Suppressor macrophage treated with lipopolysaccharide for 1 hour (primary cell): ENCODE data around the gene INPP5F.
A peak's percentile ranks its signal among the peaks of the same experiment; 100 is the strongest.
"Not testable (repeated sequence)": the region's sequence is repeated elsewhere in the genome, so short reads cannot be mapped to it uniquely, and the experiment has no call there.

Experiments used
- DNase-seq, 3 donors: peaks; one replicate each; pipeline ENCODE4 v3.0.0-alpha.2; 2020 to 2022

INPP5F gene

GRCh38 chr10:119781498-119781897, 55.6 kb downstream of the INPP5F start:
- DNase-seq: no peak

GRCh38 chr10:119782981-119783664, 57.3 kb downstream of the INPP5F start:
- no peak for DNase-seq

- peak; percentile 14 to 27 (median 24) for DNase-seq
Measured at GRCh38 chr10:119783665-119784027, 57.8 kb downstream of the INPP5F start.

GRCh38 chr10:119784340-119785067, 58.7 kb downstream of the INPP5F start:
- peak; percentile 80 to 83 (median 81) for DNase-seq

GRCh38 chr10:119786117-119786769, 60.4 kb downstream of the INPP5F start:
- peak; percentile 70 to 73 (median 71) for DNase-seq

- not testable (repeated sequence) for DNase-seq
Measured at GRCh38 chr10:119795101-119795500, 69.3 kb downstream of the INPP5F start.

- no peak for DNase-seq
Measured at GRCh38 chr10:119796039-119796438, 70.2 kb downstream of the INPP5F start.

GRCh38 chr10:119801176-119801575, 75.3 kb downstream of the INPP5F start:
- DNase-seq: no peak

- DNase-seq: no peak
Measured at GRCh38 chr10:119801998-119802538, 76.2 kb downstream of the INPP5F start.

- no peak for DNase-seq
Measured at GRCh38 chr10:119803264-119803663, 77.4 kb downstream of the INPP5F start.

GRCh38 chr10:119805702-119806230, 79.9 kb downstream of the INPP5F start:
- DNase-seq: no peak

- no peak for DNase-seq
Measured at GRCh38 chr10:119806334-119807130, 80.7 kb downstream of the INPP5F start.

GRCh38 chr10:119807960-119808697, 82.3 kb downstream of the INPP5F start:
- DNase-seq: no peak

- no peak for DNase-seq
Measured at GRCh38 chr10:119811122-119811521, 85.3 kb downstream of the INPP5F start.

- DNase-seq: no peak
Measured at GRCh38 chr10:119812684-119813083, 86.8 kb downstream of the INPP5F start.

GRCh38 chr10:119815671-119816070, 89.8 kb downstream of the INPP5F start:
- no peak for DNase-seq

GRCh38 chr10:119817991-119818888, 92.4 kb downstream of the INPP5F start:
- no peak for DNase-seq

- no peak for DNase-seq
Measured at GRCh38 chr10:119818889-119819270, 93.0 kb downstream of the INPP5F start.

- DNase-seq: no peak
Measured at GRCh38 chr10:119821182-119821581, 95.3 kb downstream of the INPP5F start.

- no peak for DNase-seq
Measured at GRCh38 chr10:119824299-119824698, 98.4 kb downstream of the INPP5F start.

- peak in 1 of 3 donors; percentile 25 for DNase-seq
Measured at GRCh38 chr10:119826771-119827170, 100.9 kb downstream of the INPP5F start.
